GM23248 (cell line): ENCODE data around the gene RAMAC. TPM values are rescaled to one million over a fixed set of nuclear protein-coding genes. Genes with fewer than 3 reads are reported as not detected.

Experiments
- DNase-seq: peaks from one replicate; pipeline ENCODE4 v3.0.0-alpha.2; 2015
- H2AFZ ChIP-seq: fragments of 200-600 bp; sonication (generic); 2 replicates; pipeline ENCODE4 v1.6.1; 2016; ENCODE audit warnings: antibody characterized with exemption
- H3F3A ChIP-seq: fragments of 200-600 bp; sonication (generic); 2 replicates; pipeline ENCODE4 v1.6.1; 2016; ENCODE audit warnings: mild to moderate bottlenecking, antibody characterized with exemption, mixed run types; ENCODE audit not compliant: insufficient read depth
- H3K27ac ChIP-seq: fragments of 200-600 bp; sonication (generic); 2 replicates; pipeline ENCODE4 v1.5.1; 2016; ENCODE audit warnings: mild to moderate bottlenecking
- H3K27me3 ChIP-seq: fragments of 200-600 bp; sonication (generic); replicated peaks from 2 replicates; pipeline ENCODE4 v1.6.1; 2016; ENCODE audit warnings: mild to moderate bottlenecking; ENCODE audit not compliant: insufficient read depth
- H3K36me3 ChIP-seq: fragments of 200-600 bp; sonication (generic); 2 replicates; pipeline ENCODE4 v1.6.1; 2016; ENCODE audit warnings: low read depth, mild to moderate bottlenecking
- H3K4me1 ChIP-seq: fragments of 200-600 bp; sonication (generic); 2 replicates; pipeline ENCODE4 v1.6.1; 2016; ENCODE audit warnings: mild to moderate bottlenecking; ENCODE audit not compliant: insufficient read depth
- H3K4me2 ChIP-seq: fragments of 200-600 bp; sonication (generic); one replicate; pipeline ENCODE4 v1.6.1; 2016; ENCODE audit warnings: mild to moderate bottlenecking; ENCODE audit not compliant: unreplicated experiment
- H3K4me3 ChIP-seq: fragments of 200-600 bp; sonication (generic); 2 replicates; pipeline ENCODE4 v1.5.1; 2016; ENCODE audit warnings: mild to moderate bottlenecking
- H3K79me2 ChIP-seq: fragments of 200-600 bp; sonication (generic); 2 replicates; pipeline ENCODE4 v1.6.1; 2016; ENCODE audit warnings: mild to moderate bottlenecking; ENCODE audit not compliant: insufficient read depth
- H3K9ac ChIP-seq: fragments of 200-600 bp; sonication (generic); 2 replicates; pipeline ENCODE4 v1.6.1; 2016; ENCODE audit warnings: mild to moderate bottlenecking
- H3K9me2 ChIP-seq: fragments of 200-600 bp; sonication (generic); 2 replicates; pipeline ENCODE4 v1.6.1; 2016; ENCODE audit warnings: mixed run types, mild to moderate bottlenecking, moderate library complexity; ENCODE audit not compliant: insufficient read depth
- H3K9me3 ChIP-seq: fragments of 200-600 bp; sonication (generic); one replicate; pipeline ENCODE4 v1.6.1; 2017; ENCODE audit warnings: low read depth
- H4K20me1 ChIP-seq: fragments of 200-600 bp; sonication (generic); 2 replicates; pipeline ENCODE4 v1.6.0; 2016; ENCODE audit not compliant: insufficient read depth
- EZH2 ChIP-seq: fragments of 200-600 bp; sonication (generic); IDR thresholded peaks from 2 replicates; pipeline ENCODE4 v1.6.1; 2018; ENCODE audit warnings: antibody characterized with exemption, mild to moderate bottlenecking; ENCODE audit not compliant: insufficient read depth, poor library complexity, severe bottlenecking
- EZH2phosphoT487 ChIP-seq: fragments of 200-600 bp; sonication (generic); IDR thresholded peaks from 2 replicates; pipeline ENCODE4 v1.6.1; 2018; ENCODE audit warnings: antibody characterized with exemption, moderate library complexity, mild to moderate bottlenecking, low read depth; ENCODE audit not compliant: insufficient read depth
- WGBS, 2 experiments: methylation state at CpG; one replicate each; pipeline ENCODE4 v1.1.6; 2015 to 2017; ENCODE audit warnings: low lambda C conversion rate in 2 of 2, low coverage in 1 of 2; ENCODE audit errors: missing lambda C conversion rate in 2 of 2; 5-methylcytosine and 5-hydroxymethylcytosine counted together
- in situ Hi-C: fragments of 300-500 bp; cut with MboI; formaldehyde crosslinking; loops from 2 replicates; pipeline ENCODE4 v1.15.0; 2020
- polyA plus RNA-seq: library from polyadenylated mRNA; unstranded; fragments of >200 nt; fragmentation: Nextera tagmentation; extraction: Ambion mirVana; gene quantifications from 2 replicates; pipeline ENCODE4 v1.2.1, GENCODE V29; 2016
- total RNA-seq: library from RNA; depleted of rRNA; stranded (reverse); fragments of >200 nt; shearing (Covaris generic); gene quantifications from 2 replicates; pipeline ENCODE4 v1.2.3, GENCODE V29; 2014

RAMAC gene
- total and polyA plus RNA-seq, 2 experiments from 2014 or later: 23.9 to 40.2 TPM

GRCh38 chr15:82951472-82952157 is 34.4 kb upstream of the RAMAC start:
- H3K9ac ChIP-seq: peak overlapping the region; percentile 79
- no peaks in the 10 kb centered on the region for H3K9me2 ChIP-seq
- peaks cover 9% of the 10 kb centered on the region for H3K79me2 ChIP-seq
- H3K36me3 ChIP-seq: no peaks in the 10 kb centered on the region
- H2AFZ ChIP-seq: peak overlapping the region; percentile 90
- no peaks in the 10 kb centered on the region for H4K20me1 ChIP-seq
- peak; percentile 75 for DNase-seq
- no peaks in the 10 kb centered on the region for H3K4me1 ChIP-seq
- H3K4me3 ChIP-seq: peak overlapping the region; percentile 84
- WGBS, 2 experiments: 22 to 24% methylated on average over 13 of the region's 13 CpGs
- H3K27ac ChIP-seq: peak overlapping the region; percentile 38
- peaks cover 3% of the 10 kb centered on the region; the same call in 1 of the 2 replicates for H3F3A ChIP-seq
- TF ChIP-seq EZH2 (no peak), EZH2phosphoT487 (no peak)
- no peaks in the 10 kb centered on the region for H3K27me3 ChIP-seq
- in situ Hi-C loops: no loop called here
- no peaks in the 10 kb centered on the region for H3K9me3 ChIP-seq
- H3K4me2 ChIP-seq: peak overlapping the region; percentile 91

DNA sequence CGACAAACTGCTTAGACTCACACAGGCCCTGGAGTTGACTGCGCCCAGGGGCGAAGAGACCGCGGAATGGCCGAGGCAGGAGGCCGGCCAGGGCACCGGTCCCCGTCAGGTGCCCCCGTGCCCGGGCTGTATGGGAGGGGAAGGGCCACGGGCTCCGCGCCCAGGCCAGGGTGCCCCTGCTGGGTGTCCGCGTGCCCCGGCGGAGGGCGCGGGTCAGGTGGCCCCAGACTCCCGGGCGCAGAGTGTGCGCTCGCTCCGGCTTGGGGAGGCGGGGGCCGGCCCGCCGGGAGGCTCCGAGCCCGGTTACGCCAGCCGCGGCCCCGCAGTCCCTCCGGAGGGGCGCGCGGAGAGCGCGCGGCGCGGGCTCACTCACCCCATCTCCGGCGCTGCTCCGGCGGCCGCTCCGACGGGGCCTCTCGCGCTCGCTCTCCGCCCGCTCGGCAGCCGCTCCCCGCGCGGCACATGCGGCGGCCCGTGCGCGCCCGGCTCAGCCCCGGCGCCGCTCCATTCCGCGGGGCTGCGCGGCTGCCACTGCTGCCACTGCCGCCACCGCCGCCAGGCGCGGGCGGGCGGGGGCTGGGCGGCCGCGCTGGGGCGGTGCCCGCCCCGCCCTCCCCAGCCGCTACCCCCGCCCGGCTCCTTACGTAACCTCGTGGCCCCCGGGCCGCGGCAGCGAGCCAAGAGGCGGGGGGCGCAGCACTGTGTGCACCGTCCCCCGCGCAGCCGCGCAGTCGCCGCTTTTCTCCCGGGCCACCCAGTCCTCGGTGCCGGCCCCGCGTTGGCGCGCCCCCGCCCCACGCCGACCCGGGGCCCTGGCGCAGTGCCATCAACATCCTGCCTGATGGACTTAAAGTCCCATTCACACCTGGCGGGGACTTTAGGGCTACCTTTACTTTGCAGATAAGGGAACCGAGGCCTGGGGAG is 33.6 kb upstream of the RAMAC start, which contains the start of gene HOMER2:
Gene HOMER2 (minus strand): TSS at position 563 of the 924 bp plus-strand sequence. CDS start 185 bp downstream, at position 378.
- Histone ChIP-seq H3K79me2 (peaks cover 3% of the 10 kb centered on the region; the same call in 1 of the 2 replicates), H3K4me3 (peak within 1 kb of the TSS; percentile 84), H3K36me3 (no peaks in the 10 kb centered on the region), H3F3A (peaks cover 3% of the 10 kb centered on the region; the same call in 1 of the 2 replicates), H2AFZ (peak within 1 kb of the TSS; percentile 90), H3K4me1 (no peaks in the 10 kb centered on the region), H3K4me2 (peak within 1 kb of the TSS; percentile 91), H3K9ac (peak within 1 kb of the TSS; percentile 80), H3K9me2 (no peaks in the 10 kb centered on the region), H3K9me3 (no peaks in the 10 kb centered on the region), H3K27ac (peak within 1 kb of the TSS; percentile 38), H3K27me3 (no peaks in the 10 kb centered on the region), H4K20me1 (no peaks in the 10 kb centered on the region)
- 0 to 2% methylated on average over 50 to 85 of the region's 119 CpGs for WGBS, 2 experiments
- DNase-seq: peak; percentile 69
- no peak for TF ChIP-seq EZH2
- TF ChIP-seq EZH2phosphoT487: no peak
- in situ Hi-C loops: no loop called here

GRCh38 chr15:82958638-82959037 is 27.4 kb upstream of the RAMAC start:
- WGBS, 2 experiments: 93 to 100% methylated on average over 1 of the region's 1 CpG
- no peak for TF ChIP-seq EZH2phosphoT487
- Histone ChIP-seq H3K4me1 (no peaks in the 10 kb centered on the region), H4K20me1 (no peaks in the 10 kb centered on the region), H3K36me3 (no peaks in the 10 kb centered on the region), H3K4me2 (no peak overlapping the region), H3K27ac (no peak overlapping the region), H3K4me3 (no peak overlapping the region), H3K79me2 (no peaks in the 10 kb centered on the region), H3K9me3 (no peaks in the 10 kb centered on the region), H3K27me3 (no peaks in the 10 kb centered on the region), H3F3A (peaks cover 4% of the 10 kb centered on the region; the same call in 1 of the 2 replicates), H3K9ac (no peak overlapping the region), H3K9me2 (no peaks in the 10 kb centered on the region), H2AFZ (no peak overlapping the region)
- no peak for DNase-seq
- in situ Hi-C loops: no loop called here

DNA sequence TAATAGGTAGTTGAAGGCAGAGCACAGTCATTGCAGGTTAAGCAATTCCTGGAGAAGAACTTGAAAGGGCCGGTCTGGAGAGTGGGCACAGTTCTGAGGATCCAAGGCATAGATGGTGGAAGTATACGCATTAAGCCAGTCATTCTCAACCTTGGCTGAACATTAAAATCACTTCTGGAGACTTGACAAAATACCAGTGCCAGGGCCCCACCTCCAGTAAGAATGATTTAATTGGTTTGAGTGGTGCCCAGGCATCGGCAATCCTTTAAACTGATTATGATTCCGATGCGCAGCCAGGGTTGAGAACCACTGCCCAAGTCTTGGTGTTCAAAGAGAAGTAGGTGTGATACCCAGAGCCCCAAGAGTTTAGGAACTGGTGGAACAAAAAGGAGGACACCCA is 26.6 kb upstream of the RAMAC start:
- DNase-seq: no peak
- Histone ChIP-seq H3K9ac (no peak overlapping the region), H3K9me2 (no peaks in the 10 kb centered on the region), H3K79me2 (no peaks in the 10 kb centered on the region), H3K4me3 (no peak overlapping the region), H3F3A (peaks cover 4% of the 10 kb centered on the region; the same call in 1 of the 2 replicates), H3K27me3 (no peaks in the 10 kb centered on the region), H3K27ac (no peak overlapping the region), H3K36me3 (no peaks in the 10 kb centered on the region), H3K4me1 (no peaks in the 10 kb centered on the region), H4K20me1 (no peaks in the 10 kb centered on the region), H3K9me3 (no peaks in the 10 kb centered on the region), H2AFZ (no peak overlapping the region), H3K4me2 (no peak overlapping the region)
- 93 to 97% methylated on average over 5 of the region's 5 CpGs for WGBS, 2 experiments
- in situ Hi-C loops: no loop called here
- no peak for TF ChIP-seq EZH2phosphoT487
- no peak for TF ChIP-seq EZH2
